GM12892 (cell line): ENCODE data around the gene HPS6.

Experiments
- POLR2A ChIP-seq: IDR thresholded peaks from 2 replicates; pipeline ENCODE4 v1.6.1; 2011; ENCODE audit warnings: low read depth, low read length, control low read depth
- POLR2AphosphoS5 ChIP-seq: IDR thresholded peaks from 2 replicates; pipeline ENCODE4 v1.6.1; 2011; ENCODE audit warnings: low read depth, low read length, control low read depth
- TAF1 ChIP-seq: IDR thresholded peaks from 2 replicates; pipeline ENCODE4 v1.6.1; 2011; ENCODE audit warnings: low read depth, mild to moderate bottlenecking, control low read depth, low read length, borderline replicate concordance

- TF ChIP-seq POLR2A = no peak
- no peak for TF ChIP-seq TAF1
- TF ChIP-seq POLR2AphosphoS5 = no peak
Measured at GRCh38 chr10:102046095-102046494, 19.1 kb upstream of the HPS6 start.
